Activated CD4-positive, alpha-beta T cell treated with anti-CD3 and anti-CD28 coated beads for 1 hour (primary cell): ENCODE measurements around the gene CST7.
A peak's percentile ranks its signal among the peaks of the same experiment; 100 is the strongest.
"Not testable (repeated sequence)": the region's sequence is repeated elsewhere in the genome, so short reads cannot be mapped to it uniquely, and the experiment has no call there.

Experiments used
- DNase-seq: peaks from one replicate; pipeline ENCODE4 v3.0.0-alpha.2; 2020

The CST7 gene

GRCh38 chr20:24987873-24988835 is 39.1 kb downstream of the CST7 start:
- DNase-seq: no peak

GRCh38 chr20:24989162-24989561 is 40.1 kb downstream of the CST7 start:
- DNase-seq: no peak

- no peak for DNase-seq
These were observed 41.8 kb downstream of the CST7 start for GRCh38 chr20:24990810-24991252.

DNA sequence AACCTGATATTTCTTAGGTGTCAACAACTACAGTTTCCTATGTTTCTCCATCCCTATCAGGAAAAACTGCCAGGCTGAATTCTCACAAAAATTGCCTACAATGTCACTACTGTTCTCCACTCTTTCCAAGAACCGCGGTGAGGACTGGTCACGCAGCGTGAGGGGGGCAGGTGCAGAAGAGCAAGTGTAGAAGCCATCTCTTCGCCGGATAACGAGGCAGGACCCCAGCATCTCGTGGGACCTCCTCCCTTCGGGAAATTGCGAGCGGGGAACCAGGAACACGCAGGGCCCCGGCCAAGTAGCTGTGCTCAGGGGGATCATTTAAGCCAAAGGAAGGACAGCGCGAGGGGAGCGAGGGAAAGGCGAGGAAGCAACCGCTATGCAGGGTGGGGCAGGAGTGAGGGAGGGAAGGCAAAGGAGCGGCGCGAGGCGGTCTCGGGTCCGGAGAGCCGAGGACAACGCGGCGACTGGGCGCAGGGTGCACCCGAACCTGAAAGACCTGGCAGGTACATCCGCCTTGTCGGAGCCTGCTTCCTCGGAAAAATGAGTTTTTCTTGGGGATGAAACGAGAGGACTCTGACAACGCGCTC is 42.9 kb downstream of the CST7 start:
- no peak for DNase-seq

- DNase-seq: peak; percentile 94
These were observed 43.6 kb downstream of the CST7 start, which contains the start of gene APMAP for GRCh38 chr20:24992487-24993205. Gene APMAP (minus strand): TSS chr20:24992751. CDS start chr20:24992688, 63 bp downstream.

GRCh38 chr20:24993337-24994185 is 44.5 kb downstream of the CST7 start:
- DNase-seq: no peak

DNA sequence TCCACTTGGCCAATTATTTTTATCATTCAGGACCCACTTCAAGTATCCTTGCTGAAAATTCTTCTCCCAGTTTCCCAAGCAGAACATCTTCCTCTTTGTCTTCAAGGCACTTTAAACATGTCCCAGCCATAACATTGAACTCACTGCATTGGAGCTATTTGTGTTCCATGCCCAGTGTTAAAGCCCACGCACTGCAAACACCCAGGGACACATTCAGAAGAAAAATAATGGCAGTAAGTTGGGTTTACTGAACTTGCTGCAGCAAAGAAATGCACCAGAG is 45.1 kb downstream of the CST7 start:
- no peak for DNase-seq

DNA sequence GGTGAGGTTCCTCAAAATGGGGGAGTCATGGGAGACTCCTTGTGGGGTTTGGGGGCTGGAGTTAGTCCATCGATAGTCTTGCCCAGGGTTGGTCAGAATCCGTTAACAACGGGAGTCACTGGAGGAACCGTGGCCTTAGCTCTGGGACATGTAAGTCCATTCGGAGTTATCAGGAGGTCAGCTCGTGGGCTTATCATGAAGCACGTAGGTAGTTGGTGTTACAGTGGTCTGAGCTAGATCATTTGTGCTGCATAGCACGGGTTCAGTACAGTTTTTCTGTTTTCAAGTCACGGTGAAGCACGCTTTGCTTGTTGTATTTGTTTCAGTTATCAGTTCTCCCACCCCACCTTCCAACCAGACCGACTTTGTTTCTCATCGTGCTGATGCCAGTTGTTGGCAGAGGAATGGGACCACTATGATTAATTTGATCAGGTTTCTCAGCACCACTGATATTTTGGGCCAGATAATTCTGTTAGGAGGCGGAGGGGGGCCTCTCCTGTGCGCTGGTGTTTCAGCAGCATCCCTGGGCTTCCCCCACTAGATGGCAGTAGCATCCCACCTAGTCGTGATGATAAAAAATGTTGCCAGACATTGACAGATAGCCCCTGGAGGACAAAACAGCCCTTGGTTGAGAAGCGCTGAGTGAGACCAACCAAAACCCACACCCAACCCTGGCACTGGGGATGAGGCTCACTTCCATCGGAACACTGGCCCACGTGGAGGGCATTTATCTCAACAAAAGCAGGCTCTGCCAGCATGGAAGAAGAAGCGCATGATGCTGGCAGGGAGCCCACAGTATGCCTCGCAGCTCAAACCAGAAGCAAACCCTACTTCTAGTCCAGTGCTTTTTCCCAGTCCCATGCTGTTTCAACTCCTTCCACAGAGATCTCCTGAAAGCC is 45.6 kb downstream of the CST7 start:
- peak; percentile 77 for DNase-seq

DNA sequence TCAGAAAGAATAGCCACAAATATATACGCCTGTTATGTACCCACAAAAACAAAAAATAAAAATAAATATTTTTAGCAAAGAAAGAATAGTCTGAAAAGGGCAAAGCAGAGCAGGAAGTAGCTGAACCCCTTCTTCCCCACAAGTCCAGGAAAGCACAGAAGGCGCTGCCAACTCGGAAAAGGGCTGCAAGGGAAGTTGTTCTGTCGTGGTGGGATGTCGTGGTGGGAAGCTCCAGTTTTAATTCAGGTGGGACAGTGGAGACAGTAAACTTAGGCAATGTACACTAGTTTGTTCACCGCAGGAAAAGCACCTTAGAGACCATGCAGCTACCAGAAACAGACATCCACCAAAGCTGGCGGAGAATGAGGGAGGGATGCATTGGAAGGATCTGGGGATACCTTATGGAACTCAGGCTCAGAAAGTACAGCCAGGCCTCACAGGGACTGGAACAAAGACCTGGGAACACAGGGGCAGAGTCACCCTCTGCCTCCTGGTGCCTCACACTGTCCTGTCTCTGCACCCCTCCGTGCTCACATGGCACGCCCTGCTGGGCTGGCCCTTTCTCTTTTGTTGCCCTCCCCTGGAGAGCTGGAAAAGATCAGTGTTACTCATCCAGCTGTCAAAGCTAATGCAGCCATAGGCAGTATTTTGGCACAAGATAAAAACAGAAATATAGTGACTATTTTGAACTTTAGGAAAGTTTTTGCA is 46.8 kb downstream of the CST7 start:
- no peak for DNase-seq

- DNase-seq: no peak
These were observed 47.6 kb downstream of the CST7 start for GRCh38 chr20:24996449-24997377.

GRCh38 chr20:24998121-24998520 is 49.1 kb downstream of the CST7 start:
- DNase-seq: no peak

DNA sequence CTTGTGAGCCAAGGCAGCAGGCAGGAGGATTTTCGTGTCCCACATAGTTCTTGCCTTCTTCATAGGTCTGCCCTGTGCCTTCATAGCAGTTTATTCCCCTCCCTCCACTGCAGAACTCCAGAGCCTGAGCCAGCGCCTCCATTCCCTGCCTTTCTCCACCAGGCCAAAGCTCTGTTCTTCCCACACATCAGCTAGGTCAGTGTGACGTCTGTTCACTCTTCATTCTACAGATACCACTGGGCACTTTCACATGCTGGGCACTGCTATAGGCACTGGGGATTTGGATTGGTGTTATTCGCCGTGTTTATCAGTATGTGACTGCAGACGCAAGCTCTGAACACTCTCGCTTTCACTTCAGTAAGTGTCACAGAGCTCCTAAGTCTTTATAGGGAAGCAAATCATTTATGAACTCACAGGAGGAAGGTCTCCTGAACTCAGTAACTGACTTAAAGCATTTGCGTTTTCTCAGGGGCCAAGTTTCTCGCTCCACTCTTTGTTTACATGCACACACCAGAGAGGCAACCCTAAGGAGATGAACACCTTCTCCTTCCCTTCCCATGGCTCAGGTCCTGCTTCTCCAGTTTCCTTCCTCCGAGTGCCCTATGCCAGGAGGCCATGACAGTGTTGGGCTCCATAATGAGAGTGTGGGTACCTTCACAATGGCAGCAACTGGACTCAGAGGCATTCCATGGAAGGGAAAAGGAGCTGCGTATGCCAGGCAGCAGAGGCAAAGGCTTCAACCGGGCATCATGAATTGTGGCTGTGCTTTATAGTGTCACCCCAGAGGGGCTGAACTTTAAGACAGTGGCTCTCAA is 49.8 kb downstream of the CST7 start:
- no peak for DNase-seq

GRCh38 chr20:24999568-24999967 is 50.5 kb downstream of the CST7 start:
- no peak for DNase-seq

DNA sequence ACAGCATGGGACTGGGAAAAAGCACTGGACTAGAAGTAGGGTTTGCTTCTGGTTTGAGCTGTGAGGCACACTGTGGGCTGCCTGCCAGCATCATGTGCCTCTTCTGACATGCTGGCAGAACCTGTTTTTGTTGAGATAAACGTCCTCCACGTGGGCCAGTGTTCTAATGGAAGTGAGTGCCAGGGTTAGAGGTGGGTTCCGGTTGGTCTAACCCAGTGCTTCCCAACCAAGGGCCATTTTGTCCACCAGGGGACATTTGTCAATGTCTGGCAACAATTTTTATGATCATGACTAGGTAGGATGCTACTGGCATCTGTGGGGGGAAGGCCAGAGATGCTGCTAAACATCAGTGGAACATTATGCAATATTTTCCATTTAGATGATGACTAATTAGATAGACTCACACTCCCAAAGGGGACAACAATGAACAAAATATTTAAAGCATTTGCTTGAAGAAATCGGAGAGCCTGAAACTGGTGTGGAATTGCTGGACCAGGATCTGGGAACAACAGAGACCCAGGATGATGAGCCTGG is 51.3 kb downstream of the CST7 start:
- DNase-seq: no peak

DNA sequence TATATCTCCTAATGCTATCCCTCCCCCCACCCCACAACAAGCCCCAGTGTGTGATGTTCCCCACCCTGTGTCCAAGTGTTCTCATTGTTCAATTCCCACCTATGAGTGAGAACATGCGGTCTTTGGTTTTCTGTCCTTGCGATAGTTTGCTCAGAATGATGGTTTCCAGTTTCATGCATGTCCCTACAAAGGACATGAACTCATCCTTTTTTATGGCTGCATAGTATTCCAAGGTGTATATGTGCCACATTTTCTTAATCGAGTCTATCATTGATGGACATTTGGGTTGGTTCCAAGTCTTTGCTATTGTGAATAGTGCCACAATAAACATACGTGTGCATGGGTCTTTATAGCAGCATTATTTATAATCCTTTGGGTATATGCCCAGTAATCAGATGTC is 52.3 kb downstream of the CST7 start:
- DNase-seq: not testable (repeated sequence)

- DNase-seq: no peak
These were observed 53.9 kb downstream of the CST7 start for GRCh38 chr20:25003002-25003401.

GRCh38 chr20:25005220-25005619 is 56.2 kb downstream of the CST7 start:
- DNase-seq: no peak

- no peak for DNase-seq
These were observed 56.6 kb downstream of the CST7 start for GRCh38 chr20:25005661-25006060.
